Esophagus squamous epithelium (tissue), 4 donors: Measurements from ENCODE around the gene ZBTB38.

Experiments
- POLR2A ChIP-seq, 4 donors: fragments of 450-650 bp; IDR thresholded peaks; one replicate each; pipeline ENCODE4 v1.6.1; 2017; ENCODE audit warnings: antibody characterized with exemption in 4 of 4, mild to moderate bottlenecking in 4 of 4, moderate library complexity in 3 of 4
- TF ChIP-seq, protein P1 (sequence below), 6 experiments: fragments of 450-650 bp in 4 of 6; fragments of 200-600 bp in 2 of 6; sonication (generic) in 2 of 6; IDR thresholded peaks; one replicate each; pipeline ENCODE4 v1.5.1; 2016 to 2019; ENCODE audit warnings: antibody characterized with exemption in 6 of 6, mild to moderate bottlenecking in 4 of 6, moderate library complexity in 4 of 6

DNA sequence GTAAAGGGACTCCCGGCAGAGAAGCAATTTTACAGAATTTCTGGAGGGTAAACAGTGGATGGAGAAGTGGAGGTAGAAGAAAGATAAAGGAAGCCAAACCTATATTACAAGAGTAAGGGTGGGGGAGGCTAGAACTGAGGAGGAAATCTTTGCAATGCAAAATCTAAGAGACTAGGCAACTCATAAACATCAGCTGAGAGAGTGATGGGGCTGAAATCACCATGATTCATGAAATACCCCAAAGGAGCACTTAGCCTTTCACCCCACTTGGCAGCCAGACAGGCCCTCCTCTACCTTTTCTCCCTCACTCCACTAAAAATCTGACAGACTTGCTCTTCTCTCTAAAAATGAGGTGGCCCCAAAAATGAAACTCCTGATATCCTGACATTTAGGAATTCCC is 19.5 kb upstream of the ZBTB38 start:
- TF ChIP-seq, protein P1, sequence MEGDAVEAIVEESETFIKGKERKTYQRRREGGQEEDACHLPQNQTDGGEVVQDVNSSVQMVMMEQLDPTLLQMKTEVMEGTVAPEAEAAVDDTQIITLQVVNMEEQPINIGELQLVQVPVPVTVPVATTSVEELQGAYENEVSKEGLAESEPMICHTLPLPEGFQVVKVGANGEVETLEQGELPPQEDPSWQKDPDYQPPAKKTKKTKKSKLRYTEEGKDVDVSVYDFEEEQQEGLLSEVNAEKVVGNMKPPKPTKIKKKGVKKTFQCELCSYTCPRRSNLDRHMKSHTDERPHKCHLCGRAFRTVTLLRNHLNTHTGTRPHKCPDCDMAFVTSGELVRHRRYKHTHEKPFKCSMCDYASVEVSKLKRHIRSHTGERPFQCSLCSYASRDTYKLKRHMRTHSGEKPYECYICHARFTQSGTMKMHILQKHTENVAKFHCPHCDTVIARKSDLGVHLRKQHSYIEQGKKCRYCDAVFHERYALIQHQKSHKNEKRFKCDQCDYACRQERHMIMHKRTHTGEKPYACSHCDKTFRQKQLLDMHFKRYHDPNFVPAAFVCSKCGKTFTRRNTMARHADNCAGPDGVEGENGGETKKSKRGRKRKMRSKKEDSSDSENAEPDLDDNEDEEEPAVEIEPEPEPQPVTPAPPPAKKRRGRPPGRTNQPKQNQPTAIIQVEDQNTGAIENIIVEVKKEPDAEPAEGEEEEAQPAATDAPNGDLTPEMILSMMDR (IDR thresholded peaks at IDR 0.05) = no peak
- TF ChIP-seq POLR2A (IDR thresholded peaks at IDR 0.05) = no peak
